Panc1 (cell line): Measurements from ENCODE around the gene SCRN2.

ENCODE experiments used
- REST ChIP-seq, 2 experiments: IDR thresholded peaks; 2 replicates each; pipeline ENCODE4 v1.6.1; 2011 to 2012; ENCODE audit warnings: low read depth in 2 of 2, control low read depth in 1 of 2, low read length in 1 of 2, mild to moderate bottlenecking in 1 of 2, moderate library complexity in 1 of 2; ENCODE audit not compliant: insufficient read depth in 1 of 2
- SIN3A ChIP-seq: IDR thresholded peaks from 2 replicates; pipeline ENCODE4 v1.6.1; 2012; ENCODE audit warnings: low read depth, mild to moderate bottlenecking, low read length, moderate library complexity, borderline replicate concordance; ENCODE audit not compliant: insufficient read depth
- TF ChIP-seq, protein P1 (sequence below): fragments of 450-650 bp; IDR thresholded peaks from 2 replicates; pipeline ENCODE4 v1.5.1; 2017; ENCODE audit warnings: mild to moderate bottlenecking

GRCh38 chr17:47810901-47811635 is 30.0 kb downstream of the SCRN2 start:
- TF ChIP-seq, protein P1, sequence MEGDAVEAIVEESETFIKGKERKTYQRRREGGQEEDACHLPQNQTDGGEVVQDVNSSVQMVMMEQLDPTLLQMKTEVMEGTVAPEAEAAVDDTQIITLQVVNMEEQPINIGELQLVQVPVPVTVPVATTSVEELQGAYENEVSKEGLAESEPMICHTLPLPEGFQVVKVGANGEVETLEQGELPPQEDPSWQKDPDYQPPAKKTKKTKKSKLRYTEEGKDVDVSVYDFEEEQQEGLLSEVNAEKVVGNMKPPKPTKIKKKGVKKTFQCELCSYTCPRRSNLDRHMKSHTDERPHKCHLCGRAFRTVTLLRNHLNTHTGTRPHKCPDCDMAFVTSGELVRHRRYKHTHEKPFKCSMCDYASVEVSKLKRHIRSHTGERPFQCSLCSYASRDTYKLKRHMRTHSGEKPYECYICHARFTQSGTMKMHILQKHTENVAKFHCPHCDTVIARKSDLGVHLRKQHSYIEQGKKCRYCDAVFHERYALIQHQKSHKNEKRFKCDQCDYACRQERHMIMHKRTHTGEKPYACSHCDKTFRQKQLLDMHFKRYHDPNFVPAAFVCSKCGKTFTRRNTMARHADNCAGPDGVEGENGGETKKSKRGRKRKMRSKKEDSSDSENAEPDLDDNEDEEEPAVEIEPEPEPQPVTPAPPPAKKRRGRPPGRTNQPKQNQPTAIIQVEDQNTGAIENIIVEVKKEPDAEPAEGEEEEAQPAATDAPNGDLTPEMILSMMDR, result no peak
- no peak for TF ChIP-seq SIN3A
- no peak for TF ChIP-seq REST (IDR thresholded peaks at IDR 0.05; ENCODE audit: insufficient read depth in 1 of 2, low read depth in 2 of 2, low read length in 1 of 2)
